Thoracic aorta (tissue), 2 donors: Measurements from ENCODE around the gene RNPEPL1. TPM values are rescaled to one million over a fixed set of nuclear protein-coding genes. Genes with fewer than 3 reads are reported as not detected.

ENCODE experiments used
- ATAC-seq: fragments of 150-250 bp; one replicate; pipeline ENCODE4 v1.8.0; 2017; ENCODE audit warnings: low read depth; ENCODE audit not compliant: insufficient number of reproducible peaks, low FRiP score
- DNase-seq: peaks from one replicate; pipeline ENCODE4 v3.0.0-alpha.2; 2020; ENCODE audit warnings: low spot score
- H3K27ac ChIP-seq, 2 donors: fragments of 200-600 bp; sonication (generic); 1 replicate in 1 of 2; 2 replicates in 1 of 2; pipeline ENCODE4 v1.5.1; 2016; ENCODE audit warnings: mild to moderate bottlenecking in 2 of 2, moderate library complexity in 2 of 2
- H3K27me3 ChIP-seq: fragments of 200-600 bp; sonication (generic); replicated peaks from 2 replicates; pipeline ENCODE4 v1.6.0; 2016; ENCODE audit warnings: mild to moderate bottlenecking; ENCODE audit not compliant: insufficient read depth
- H3K36me3 ChIP-seq: fragments of 200-600 bp; sonication (generic); one replicate; pipeline ENCODE4 v1.5.1; 2016
- H3K4me1 ChIP-seq, 2 donors: fragments of 200-600 bp; sonication (generic); 1 replicate in 1 of 2; 2 replicates in 1 of 2; pipeline versions ENCODE4 v1.5.1 to v1.6.0; 2016; ENCODE audit warnings: low read depth in 2 of 2, mild to moderate bottlenecking in 1 of 2; ENCODE audit not compliant: control insufficient read depth in 1 of 2
- H3K4me3 ChIP-seq: fragments of 200-600 bp; sonication (generic); 2 replicates; pipeline ENCODE4 v1.5.1; 2016; ENCODE audit warnings: mild to moderate bottlenecking
- H3K9me3 ChIP-seq: fragments of 200-600 bp; sonication (generic); 2 replicates; pipeline ENCODE4 v1.5.1; 2016
- total RNA-seq, 2 donors: library from RNA; depleted of rRNA; stranded (reverse); fragments of >200 nt; gene quantifications; one replicate each; pipeline versions ENCODE4 v1.1.0 to v1.2.3, GENCODE V29; 2016
- TF ChIP-seq, protein P1 (sequence below): fragments of 200-600 bp; sonication (generic); IDR thresholded peaks from one replicate; pipeline ENCODE4 v1.5.1; 2019; ENCODE audit warnings: antibody characterized with exemption

Gene RNPEPL1
- total RNA-seq, 2 donors from 2014 or later, result 71.1 to 101 TPM

DNA sequence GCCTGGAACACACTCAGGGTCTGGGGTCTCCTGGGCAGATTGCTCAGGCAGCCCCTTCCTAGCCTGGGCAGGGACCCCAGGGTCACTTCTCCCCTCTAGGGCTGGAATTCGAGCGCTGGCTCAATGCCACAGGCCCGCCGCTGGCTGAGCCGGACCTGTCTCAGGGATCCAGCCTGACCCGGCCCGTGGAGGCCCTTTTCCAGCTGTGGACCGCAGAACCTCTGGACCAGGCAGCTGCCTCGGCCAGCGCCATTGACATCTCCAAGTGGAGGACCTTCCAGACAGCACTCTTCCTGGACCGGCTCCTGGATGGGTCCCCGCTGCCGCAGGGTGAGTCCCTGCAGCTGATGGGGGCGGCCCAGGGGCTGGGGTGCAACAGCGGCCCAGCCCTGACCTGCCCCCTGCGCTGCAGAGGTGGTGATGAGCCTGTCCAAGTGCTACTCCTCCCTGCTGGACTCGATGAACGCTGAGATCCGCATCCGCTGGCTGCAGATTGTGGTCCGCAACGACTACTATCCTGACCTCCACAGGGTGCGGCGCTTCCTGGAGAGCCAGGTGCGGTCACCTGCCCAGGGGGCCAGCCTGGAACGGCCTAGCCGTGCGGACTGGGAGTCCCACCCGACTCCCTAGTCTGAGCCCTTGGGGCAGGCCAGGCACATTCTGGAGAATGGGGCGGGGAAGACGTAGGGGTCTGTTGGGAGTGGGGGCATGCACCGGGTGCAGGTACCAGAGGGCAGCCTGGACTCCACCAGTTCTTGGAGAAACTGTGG is 8.3 kb downstream of the RNPEPL1 start:
- ATAC-seq (no peak), DNase-seq (no peak)
- Histone ChIP-seq H3K4me1 (peaks cover 7 to 9% of the 10 kb centered on the region in 2 donors), H3K9me3 (no peaks in the 10 kb centered on the region), H3K4me3 (no peak overlapping the region), H3K36me3 (peaks cover 30% of the 10 kb centered on the region), H3K27me3 (no peaks in the 10 kb centered on the region), H3K27ac (no peak overlapping the region)
- TF ChIP-seq, protein P1, sequence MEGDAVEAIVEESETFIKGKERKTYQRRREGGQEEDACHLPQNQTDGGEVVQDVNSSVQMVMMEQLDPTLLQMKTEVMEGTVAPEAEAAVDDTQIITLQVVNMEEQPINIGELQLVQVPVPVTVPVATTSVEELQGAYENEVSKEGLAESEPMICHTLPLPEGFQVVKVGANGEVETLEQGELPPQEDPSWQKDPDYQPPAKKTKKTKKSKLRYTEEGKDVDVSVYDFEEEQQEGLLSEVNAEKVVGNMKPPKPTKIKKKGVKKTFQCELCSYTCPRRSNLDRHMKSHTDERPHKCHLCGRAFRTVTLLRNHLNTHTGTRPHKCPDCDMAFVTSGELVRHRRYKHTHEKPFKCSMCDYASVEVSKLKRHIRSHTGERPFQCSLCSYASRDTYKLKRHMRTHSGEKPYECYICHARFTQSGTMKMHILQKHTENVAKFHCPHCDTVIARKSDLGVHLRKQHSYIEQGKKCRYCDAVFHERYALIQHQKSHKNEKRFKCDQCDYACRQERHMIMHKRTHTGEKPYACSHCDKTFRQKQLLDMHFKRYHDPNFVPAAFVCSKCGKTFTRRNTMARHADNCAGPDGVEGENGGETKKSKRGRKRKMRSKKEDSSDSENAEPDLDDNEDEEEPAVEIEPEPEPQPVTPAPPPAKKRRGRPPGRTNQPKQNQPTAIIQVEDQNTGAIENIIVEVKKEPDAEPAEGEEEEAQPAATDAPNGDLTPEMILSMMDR, result no peak

DNA sequence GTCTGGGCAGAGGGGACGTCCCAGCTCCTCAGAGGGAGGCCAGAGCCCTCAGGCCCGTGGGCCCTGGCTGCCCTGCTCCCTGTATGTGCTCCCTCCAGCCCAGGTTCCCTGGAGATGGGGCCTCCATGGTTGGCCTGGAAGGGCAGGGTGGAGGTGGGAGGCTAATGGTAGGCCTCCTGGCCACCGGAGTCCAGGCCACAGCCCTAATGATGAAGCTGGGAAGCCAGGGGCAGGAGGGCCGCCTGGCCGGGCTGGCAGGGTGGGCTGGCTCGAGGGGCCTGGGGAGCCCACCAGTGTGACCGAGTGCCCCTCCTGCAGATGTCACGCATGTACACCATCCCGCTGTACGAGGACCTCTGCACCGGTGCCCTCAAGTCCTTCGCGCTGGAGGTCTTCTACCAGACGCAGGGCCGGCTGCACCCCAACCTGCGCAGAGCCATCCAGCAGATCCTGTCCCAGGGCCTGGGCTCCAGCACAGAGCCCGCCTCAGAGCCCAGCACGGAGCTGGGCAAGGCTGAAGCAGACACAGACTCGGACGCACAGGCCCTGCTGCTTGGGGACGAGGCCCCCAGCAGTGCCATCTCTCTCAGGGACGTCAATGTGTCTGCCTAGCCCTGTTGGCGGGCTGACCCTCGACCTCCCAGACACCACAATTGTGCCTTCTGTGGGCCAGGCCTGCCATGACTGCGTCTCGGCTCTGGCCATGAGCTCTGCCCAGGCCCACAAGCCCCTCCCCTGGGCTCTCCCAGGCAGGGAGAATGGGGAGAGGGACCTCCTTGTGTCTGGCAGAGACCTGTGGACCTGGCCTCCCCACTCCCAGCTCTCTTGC is 9.2 kb downstream of the RNPEPL1 start:
- DNase-seq (no peak), ATAC-seq (no peak)
- H3K4me1 ChIP-seq, result peaks cover 7 to 9% of the 10 kb centered on the region in 2 donors
- H3K4me3 ChIP-seq, result no peak overlapping the region
- no peaks in the 10 kb centered on the region for H3K9me3 ChIP-seq
- H3K27ac ChIP-seq, result no peak overlapping the region
- peaks cover 30% of the 10 kb centered on the region for H3K36me3 ChIP-seq
- H3K27me3 ChIP-seq, result no peaks in the 10 kb centered on the region
- TF ChIP-seq, protein P1, result no peak

DNA sequence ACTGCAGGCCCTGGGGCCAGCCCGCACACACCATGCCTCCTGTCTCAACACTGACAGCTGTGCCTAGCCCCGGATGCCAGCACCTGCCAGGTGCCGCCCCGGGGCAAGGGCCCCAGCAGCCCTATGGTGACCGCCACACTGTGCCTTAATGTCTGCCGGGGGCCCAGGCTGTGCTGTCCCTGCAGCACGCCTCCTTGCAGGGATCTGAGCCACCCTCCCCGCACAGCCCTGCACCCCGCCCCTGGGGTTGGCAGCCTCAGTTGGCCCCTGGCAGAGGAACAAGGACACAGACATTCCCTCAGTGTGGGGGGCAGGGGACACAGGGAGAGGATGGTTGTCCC is 9.8 kb downstream of the RNPEPL1 start:
- Histone ChIP-seq H3K4me3 (no peak overlapping the region), H3K27ac (no peak overlapping the region)
- ATAC-seq, result no peak

DNA sequence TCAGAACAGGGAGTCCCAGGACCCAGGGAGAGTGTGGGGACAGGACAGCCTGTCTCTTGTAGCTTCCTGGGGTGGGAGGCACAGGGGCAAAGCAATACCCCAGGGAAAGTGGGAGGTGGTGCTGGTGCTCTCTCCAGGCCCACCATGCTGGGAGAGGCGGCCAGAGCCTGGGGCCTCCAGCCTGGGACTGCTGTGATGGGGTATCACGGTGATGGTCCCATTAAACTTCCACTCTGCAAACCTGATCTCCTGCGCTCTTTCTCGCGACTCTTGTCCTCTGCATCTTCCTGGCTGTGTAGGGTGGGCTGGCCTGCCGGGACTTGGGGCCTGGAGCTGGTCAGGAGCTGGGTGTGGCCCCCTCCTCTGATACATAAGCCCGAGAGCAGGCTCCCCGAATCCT is 10.2 kb downstream of the RNPEPL1 start:
- no peak for ATAC-seq
- Histone ChIP-seq H3K36me3 (peaks cover 30% of the 10 kb centered on the region), H3K4me1 (peaks cover 7 to 9% of the 10 kb centered on the region in 2 donors), H3K4me3 (no peak overlapping the region), H3K27me3 (no peaks in the 10 kb centered on the region), H3K9me3 (no peaks in the 10 kb centered on the region), H3K27ac (no peak overlapping the region)
- TF ChIP-seq, protein P1, result no peak
- DNase-seq, result no peak

More for the DNA sequence above, 9.8 kb downstream of the RNPEPL1 start:
- TF ChIP-seq, protein P1, result no peak
- H3K9me3 ChIP-seq, result no peaks in the 10 kb centered on the region
- H3K27me3 ChIP-seq, result no peaks in the 10 kb centered on the region
- peaks cover 30% of the 10 kb centered on the region for H3K36me3 ChIP-seq
- H3K4me1 ChIP-seq, result peaks cover 7 to 9% of the 10 kb centered on the region in 2 donors
- no peak for DNase-seq

DNA sequence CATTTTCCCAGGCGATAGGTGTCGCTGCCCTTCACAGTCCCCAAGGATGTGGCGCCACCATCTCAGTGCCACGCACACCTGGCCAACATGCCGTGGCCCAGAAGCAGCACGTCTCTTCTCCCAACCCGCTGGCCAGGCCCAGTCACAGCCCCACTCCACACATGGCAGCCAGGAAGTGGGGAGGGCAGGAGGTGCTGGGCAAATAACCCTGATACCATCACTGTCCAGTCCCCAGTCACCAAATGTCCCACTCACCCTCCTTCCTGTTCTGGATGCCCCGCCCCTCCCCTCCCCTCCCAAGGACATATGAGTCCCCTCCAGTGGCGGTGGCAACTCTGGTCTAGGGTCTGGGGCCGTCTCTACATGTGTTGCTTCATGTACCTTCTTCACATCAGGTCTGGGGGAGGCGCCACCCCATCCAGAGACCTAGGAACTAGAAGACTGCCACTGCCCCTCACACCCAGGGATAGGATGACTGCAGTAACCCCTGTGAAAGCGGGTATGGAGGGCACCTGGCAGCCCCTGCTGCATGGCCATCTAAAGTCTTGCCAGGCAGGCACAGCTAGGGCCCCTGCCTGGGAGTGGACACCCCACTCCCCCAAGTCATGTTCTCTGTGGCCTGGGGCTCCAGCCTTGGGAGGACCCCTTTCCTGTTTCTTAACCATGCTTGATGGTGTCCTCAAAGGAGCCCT is 10.9 kb downstream of the RNPEPL1 start:
- H3K27me3 ChIP-seq, result no peaks in the 10 kb centered on the region
- H3K4me3 ChIP-seq, result no peak overlapping the region
- peaks cover 8 to 9% of the 10 kb centered on the region in 2 donors for H3K4me1 ChIP-seq
- no peaks in the 10 kb centered on the region for H3K9me3 ChIP-seq
- DNase-seq (no peak), ATAC-seq (no peak)
- TF ChIP-seq, protein P1, result no peak
- peaks cover 30% of the 10 kb centered on the region for H3K36me3 ChIP-seq
- H3K27ac ChIP-seq, result peak overlapping the region in 1 of 2 donors; percentile 72
